GM18520 (cell line): Measurements from ENCODE around the gene AOC3.
A peak's percentile ranks its signal among the peaks of the same experiment; 100 is the strongest.

Source experiments
- ATAC-seq: cut with Tn5 transposase; IDR thresholded peaks from one replicate; pipeline ENCODE4 v1.9.1; 2021; ENCODE audit not compliant: unreplicated experiment

The AOC3 gene

GRCh38 chr17:42850954-42851353, at the start of gene AOC3:
Gene AOC3, plus strand, starts transcription at chr17:42851199. Its CDS starts 145 bp downstream, at chr17:42851344.
- no peak for ATAC-seq

GRCh38 chr17:42803074-42803883, 47.7 kb upstream of the AOC3 start:
- no peak for ATAC-seq

- no peak for ATAC-seq
Measured at GRCh38 chr17:42804918-42805367, 46.1 kb upstream of the AOC3 start.

- no peak for ATAC-seq
Measured at GRCh38 chr17:42806249-42806648, 44.8 kb upstream of the AOC3 start.

- no peak for ATAC-seq
Measured at GRCh38 chr17:42809250-42809649, 41.7 kb upstream of the AOC3 start.

GRCh38 chr17:42814633-42815399, 36.2 kb upstream of the AOC3 start:
- no peak for ATAC-seq

GRCh38 chr17:42817866-42818265, 33.1 kb upstream of the AOC3 start:
- no peak for ATAC-seq

GRCh38 chr17:42818379-42818778, 32.6 kb upstream of the AOC3 start:
- ATAC-seq, result no peak

GRCh38 chr17:42819939-42820535, 31.0 kb upstream of the AOC3 start:
- no peak for ATAC-seq

- no peak for ATAC-seq
Measured at GRCh38 chr17:42821176-42821575, 29.8 kb upstream of the AOC3 start.

- ATAC-seq, result no peak
Measured at GRCh38 chr17:42827472-42827871, 23.5 kb upstream of the AOC3 start.

- no peak for ATAC-seq
Measured at GRCh38 chr17:42830971-42831370, 20.0 kb upstream of the AOC3 start.

GRCh38 chr17:42832213-42832933, 18.6 kb upstream of the AOC3 start:
- ATAC-seq, result no peak

GRCh38 chr17:42832934-42833766, 17.8 kb upstream of the AOC3 start, which contains the start of gene PSME3:
Gene PSME3, plus strand, starts transcription at chr17:42833397. Its CDS starts 235 bp downstream, at chr17:42833632.
- peak; percentile 87 for ATAC-seq

GRCh38 chr17:42833767-42834422, 17.1 kb upstream of the AOC3 start:
- ATAC-seq, result no peak

- no peak for ATAC-seq
Measured at GRCh38 chr17:42835732-42836131, 15.3 kb upstream of the AOC3 start.

- ATAC-seq, result no peak
Measured at GRCh38 chr17:42841975-42842685, 8.9 kb upstream of the AOC3 start.

- no peak for ATAC-seq
Measured at GRCh38 chr17:42843358-42843934, 7.6 kb upstream of the AOC3 start.

- ATAC-seq, result no peak
Measured at GRCh38 chr17:42844271-42844670, 6.7 kb upstream of the AOC3 start, which contains the start of gene AOC2. Gene AOC2, plus strand, starts transcription at chr17:42844580. Its CDS starts 47 bp downstream, at chr17:42844627.
